AG09309 (cell line): ENCODE measurements around the gene PPDPF.

ENCODE experiments used
- DNase-seq: peaks from one replicate; pipeline ENCODE4 v3.0.0-alpha.2; 2010; ENCODE audit warnings: low read depth
- H3K4me3 ChIP-seq: 2 replicates; pipeline ENCODE4 v1.5.1; 2011; ENCODE audit warnings: mild to moderate bottlenecking, low read depth, low read length, moderate library complexity; ENCODE audit not compliant: control insufficient read depth
- TF ChIP-seq, protein P1 (sequence below): IDR thresholded peaks from 2 replicates; pipeline ENCODE4 v1.5.1; 2011; ENCODE audit warnings: mild to moderate bottlenecking, low read depth, low read length, inconsistent platforms; ENCODE audit not compliant: insufficient read depth, control insufficient read depth; ENCODE audit errors: missing control alignments

Gene PPDPF

DNA sequence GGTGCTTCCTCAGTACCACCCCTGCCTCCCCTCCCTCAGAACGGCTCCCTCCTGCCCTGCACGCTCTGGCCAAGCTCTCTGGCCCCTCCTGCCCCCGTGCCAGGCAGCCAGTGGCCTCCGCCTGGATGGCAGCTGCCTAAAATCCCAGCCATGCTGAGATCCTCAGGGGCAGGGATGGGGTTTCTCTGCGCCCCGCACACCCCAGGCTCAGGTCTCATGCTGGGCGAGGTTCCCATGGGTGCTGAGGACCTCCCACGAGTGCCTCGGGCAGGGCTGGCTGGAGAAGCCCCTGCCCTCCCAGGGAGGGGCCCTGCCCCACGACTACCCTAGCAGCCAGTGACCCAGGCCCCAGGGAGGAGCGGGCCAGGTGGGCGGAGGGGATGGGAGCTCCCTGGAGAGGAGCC lies 13.9 kb downstream of the PPDPF start:
- H3K4me3 ChIP-seq = no peak overlapping the region
- TF ChIP-seq, protein P1, sequence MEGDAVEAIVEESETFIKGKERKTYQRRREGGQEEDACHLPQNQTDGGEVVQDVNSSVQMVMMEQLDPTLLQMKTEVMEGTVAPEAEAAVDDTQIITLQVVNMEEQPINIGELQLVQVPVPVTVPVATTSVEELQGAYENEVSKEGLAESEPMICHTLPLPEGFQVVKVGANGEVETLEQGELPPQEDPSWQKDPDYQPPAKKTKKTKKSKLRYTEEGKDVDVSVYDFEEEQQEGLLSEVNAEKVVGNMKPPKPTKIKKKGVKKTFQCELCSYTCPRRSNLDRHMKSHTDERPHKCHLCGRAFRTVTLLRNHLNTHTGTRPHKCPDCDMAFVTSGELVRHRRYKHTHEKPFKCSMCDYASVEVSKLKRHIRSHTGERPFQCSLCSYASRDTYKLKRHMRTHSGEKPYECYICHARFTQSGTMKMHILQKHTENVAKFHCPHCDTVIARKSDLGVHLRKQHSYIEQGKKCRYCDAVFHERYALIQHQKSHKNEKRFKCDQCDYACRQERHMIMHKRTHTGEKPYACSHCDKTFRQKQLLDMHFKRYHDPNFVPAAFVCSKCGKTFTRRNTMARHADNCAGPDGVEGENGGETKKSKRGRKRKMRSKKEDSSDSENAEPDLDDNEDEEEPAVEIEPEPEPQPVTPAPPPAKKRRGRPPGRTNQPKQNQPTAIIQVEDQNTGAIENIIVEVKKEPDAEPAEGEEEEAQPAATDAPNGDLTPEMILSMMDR = no peak
- DNase-seq = no peak

DNA sequence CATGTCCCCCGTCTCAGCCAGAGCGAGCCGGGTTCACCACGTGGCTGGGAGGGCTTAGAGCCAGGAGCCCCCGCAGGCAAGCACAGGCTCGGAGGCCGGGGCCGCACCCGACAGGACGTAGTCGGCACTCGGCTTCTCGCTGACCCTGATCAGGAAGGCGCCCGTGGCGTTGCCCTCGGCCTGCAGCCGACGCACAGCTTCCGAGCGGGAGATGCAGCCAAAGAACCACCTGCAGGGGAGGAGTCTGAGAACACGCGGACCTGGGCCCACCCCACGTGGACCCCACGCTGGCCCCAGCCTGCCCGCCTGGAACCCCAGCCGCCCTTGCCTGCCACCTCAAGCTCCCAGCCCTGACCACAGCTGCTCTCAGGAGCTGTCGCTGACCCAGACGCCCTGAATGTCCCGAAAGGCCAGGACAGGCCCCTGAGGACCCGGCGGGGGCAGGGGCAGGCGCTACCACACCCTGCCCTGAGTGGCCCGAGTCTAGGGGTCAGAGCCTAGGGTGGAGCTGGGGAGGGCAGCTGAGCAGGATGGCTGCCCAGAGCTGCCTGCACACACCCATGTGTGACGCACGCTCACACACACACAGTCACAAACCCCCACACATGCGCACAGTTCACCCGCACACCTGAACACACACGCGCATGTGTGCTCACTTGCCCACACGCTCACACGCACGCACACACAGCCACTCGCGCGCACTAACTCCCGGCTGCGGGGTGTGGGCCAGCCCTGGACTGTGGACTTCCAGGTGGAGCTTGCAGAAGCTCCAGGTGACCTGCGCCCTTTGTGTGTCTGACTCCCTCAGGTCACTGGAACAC lies 14.5 kb downstream of the PPDPF start:
- TF ChIP-seq, protein P1 = no peak
- H3K4me3 ChIP-seq = no peak overlapping the region
- no peak for DNase-seq

DNA sequence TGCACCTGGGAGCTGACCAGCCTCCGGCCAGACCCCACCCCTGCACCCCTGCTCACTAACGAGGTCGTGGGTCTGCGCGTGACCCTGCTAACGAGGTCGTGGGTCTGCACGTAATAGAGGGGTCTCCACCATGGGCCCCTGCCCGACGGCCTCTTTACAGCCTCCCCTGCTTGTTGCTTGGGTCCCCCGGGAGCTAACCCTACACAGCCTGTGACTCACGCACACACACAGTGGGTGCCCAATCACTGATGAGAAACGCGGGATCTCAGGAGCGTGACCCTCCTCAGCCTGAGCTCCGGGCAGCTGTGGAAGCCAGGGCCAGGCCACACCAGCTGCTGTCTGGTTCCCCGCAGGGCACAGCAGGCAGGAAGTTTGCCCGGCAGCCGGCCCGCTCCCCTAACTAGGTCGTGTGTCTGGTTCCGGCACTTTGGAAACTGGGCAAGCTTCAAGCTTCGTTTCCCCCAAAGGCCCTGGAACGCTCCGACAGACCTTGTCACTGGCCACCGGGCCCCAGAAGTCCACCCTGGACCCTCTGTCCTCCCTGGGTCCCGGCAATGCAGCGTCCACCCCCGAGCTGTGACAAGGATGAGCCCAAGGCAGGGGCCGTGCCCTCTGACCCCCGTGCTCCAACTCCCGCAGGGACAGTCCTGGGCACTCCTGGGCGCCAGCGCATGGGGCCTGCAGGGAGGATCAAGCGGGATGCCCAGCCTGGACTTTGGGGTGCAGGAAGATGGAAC lies 15.8 kb downstream of the PPDPF start:
- no peak overlapping the region for H3K4me3 ChIP-seq
- no peak for DNase-seq
- TF ChIP-seq, protein P1 = no peak

DNA sequence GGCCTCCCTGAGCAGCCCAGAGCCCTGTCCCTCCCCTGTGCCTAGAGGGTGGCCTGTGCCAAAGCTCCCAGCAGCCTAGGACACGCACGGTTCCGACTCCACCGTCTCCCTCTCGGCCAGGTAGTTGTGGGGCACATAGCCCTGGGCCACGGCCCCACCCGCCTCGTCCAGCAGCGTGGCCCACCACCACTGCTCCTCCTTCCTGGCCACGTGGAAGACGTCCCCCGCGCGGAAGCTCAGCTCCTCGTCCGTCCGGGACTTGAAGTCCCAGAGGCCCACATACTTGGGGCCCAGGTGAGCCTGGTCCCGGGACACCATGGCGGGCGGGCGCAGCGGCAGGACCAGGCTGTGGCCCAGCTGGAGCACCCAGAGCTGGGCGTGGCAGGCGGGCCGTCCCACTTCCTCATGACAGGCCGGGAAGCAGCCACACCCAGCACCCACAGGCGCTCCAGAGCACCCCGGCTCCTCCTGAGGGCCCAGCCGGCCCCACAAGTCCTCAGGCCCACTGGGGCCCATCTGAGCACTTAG lies 16.5 kb downstream of the PPDPF start, which contains the start of gene PTK6:
Gene PTK6, minus strand, starts transcription at position 380 of the 528 bp plus-strand sequence. Its CDS starts 62 bp downstream, at position 318.
- no peak for DNase-seq
- peak within 1 kb of the TSS; percentile 26 for H3K4me3 ChIP-seq
- TF ChIP-seq, protein P1 = no peak

DNA sequence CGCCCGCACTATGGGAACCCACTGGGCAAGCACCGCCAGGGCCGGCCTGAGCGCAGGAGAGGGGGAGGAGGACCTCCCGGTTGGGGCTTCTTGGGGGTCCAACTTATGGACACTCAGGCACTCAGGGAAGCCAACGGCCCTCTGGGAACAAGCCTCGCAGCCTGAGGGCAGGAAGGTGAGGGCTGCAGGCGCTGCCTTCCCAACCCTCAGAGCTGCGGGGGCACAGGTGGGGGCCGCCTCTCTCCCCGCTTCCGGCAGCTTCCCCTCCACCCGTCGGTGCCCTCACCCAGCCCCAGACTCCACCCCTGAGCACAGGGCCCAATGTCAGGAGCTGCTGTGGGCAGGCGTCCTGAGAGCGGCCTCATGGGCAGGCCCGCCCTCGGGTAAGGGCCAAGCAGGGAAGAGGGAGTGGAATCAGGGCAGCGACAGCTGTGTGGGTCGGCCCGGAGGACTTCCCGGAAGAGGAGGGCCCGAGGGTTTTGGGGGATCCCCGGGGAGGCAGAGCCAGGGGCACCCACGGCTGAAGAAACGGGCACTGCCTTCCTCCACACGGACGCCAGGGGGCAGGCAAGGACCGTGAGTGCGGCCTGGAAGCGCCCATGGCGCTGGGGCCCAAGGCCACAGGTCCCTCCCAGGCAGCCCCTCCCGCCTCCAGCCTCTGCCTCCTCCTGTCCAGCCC lies 17.1 kb downstream of the PPDPF start:
- peak overlapping the region; percentile 26 for H3K4me3 ChIP-seq
- TF ChIP-seq, protein P1 = peak; percentile 95
- DNase-seq = peak; percentile 47
